ENCODE measurements around the gene VSIG4.

Gene VSIG4

GRCh38 chrX:66024092-66024467 is 15.8 kb downstream of the VSIG4 start:
- no peak for DNase-seq (ENCODE audit: low spot score)

GRCh38 chrX:66023385-66024091 is 16.3 kb downstream of the VSIG4 start:
- DNase-seq (ENCODE audit: low spot score) = no peak

DNA sequence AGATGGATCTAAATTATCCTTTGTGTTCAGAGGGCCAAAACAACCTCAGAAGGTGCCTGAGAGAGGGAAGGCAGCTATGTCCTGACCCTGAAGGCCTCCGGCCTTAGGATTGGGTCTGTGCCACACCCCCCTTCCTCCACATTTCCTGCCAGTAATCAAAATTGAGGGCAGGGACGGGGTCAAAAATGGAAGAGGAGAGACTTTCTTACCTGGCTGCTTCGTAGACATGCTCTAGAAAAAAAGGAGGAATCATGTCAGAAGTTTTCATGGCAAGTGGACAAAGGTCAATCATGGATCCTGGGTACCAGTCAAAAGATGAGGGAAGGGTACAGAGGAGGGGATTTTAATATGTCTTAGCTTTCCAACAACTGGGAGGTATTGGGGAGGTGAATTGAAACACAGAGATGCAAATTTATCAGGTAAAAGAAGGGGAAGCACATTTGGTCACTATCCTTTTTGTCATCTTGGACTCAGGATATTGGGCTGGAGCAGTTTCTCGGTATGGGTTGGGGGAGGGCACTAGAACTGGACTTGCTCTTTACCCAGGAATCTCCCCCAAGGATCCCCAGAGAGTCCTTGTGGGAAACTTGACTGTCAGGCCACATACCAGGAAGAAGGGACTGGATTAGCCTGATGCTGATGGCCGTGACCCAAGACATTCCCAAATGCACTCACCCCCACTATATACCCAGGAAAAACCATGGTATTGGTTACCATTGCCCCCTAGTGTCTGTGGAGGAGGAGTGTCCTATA is 17.1 kb downstream of the VSIG4 start:
- DNase-seq (ENCODE audit: low spot score) = no peak

DNA sequence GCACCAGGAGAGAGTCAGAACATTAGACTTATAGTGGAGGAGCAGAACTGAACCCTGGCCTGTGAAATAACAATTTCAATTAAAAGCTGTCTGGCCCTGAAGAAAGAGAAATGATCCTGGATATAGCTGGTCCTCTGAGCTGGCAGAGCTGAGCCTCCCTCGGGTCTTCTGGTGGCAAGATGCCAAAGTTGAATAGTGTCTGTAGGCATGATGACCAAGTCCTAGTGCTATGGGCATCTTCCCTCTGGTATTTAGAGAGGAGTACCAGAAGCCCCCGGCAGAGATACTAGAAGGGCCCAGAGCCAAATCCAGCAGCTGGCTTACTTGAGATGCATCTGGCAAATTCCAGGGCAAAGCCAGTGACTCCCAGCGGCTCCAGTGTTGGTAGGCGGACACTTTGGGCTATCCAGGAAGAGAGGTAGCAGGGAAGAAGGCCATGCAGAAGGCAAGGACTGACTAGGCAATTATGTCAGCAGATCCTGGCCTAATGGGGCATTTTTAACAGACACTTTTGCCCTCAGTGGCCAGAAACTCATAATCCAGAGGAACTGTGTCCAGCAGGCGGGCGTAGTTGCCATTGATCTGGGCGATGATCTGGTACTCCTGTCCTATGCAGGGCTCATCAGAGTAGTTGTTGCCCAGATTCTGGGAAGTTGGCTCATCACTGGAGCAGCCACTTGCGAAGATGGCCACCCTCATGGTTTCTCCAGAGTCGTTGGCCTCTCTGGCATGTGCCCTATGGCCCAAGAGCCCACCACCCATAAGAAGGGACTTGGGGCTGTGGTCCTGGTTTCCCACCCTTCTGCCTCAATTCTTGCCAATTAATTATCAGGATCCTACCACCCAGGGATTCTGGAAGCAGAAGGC is 17.9 kb downstream of the VSIG4 start:
- no peak for DNase-seq (ENCODE audit: low spot score)

DNA sequence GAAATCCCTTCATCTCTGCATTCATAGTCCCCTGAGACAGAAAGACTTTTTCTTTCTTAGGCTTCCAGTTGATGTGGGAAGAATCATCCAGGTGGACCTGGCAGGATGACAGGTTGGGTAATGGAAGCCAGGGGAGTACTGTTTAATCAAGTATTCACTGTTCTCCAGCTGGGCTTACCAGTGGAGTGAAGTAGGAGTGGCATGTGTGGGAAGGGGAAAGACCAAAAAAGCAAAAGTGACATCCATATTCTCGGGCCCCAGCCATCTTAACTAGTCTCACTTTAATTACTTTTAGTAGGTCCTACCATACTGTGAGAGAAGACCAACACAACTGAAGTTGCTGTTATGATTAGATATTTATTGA is 18.5 kb downstream of the VSIG4 start:
- no peak for DNase-seq (ENCODE audit: low spot score)

DNA sequence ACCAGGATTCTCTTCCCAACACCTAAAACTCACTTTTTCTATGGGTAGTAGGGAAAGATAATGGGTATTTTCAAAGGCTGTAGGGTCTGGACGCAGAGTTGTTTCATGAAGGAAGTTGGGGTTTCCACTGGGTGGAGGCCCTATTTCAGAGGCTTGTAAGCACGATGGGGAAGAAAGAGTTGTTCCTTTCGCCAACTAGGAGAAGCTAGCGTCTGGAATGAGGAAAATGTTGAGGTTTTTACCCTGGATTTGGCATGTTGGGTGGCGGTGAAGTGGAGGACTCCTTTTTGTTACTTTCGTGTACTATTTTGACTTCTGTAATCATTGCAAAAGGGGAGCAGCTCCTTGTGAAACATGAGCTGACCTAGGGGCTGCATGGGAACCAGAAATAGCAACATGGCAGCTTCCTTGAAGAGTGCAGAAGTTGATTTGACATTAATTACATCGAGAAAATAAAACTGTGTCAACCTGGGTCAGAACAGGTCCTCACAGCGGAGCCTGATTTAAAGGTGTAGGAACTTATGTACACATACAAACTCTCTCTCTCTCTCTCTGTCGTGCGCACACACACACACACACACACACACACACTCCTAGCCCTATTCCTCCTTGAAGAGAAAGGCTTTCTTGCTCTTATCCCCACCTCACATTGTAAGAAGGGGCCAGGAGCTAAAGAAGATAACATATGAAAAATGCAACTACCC is 19.1 kb downstream of the VSIG4 start:
- no peak for DNase-seq (ENCODE audit: low spot score)

- DNase-seq (ENCODE audit: low spot score) = no peak
These were observed 19.9 kb downstream of the VSIG4 start for GRCh38 chrX:66019974-66020373.

DNA sequence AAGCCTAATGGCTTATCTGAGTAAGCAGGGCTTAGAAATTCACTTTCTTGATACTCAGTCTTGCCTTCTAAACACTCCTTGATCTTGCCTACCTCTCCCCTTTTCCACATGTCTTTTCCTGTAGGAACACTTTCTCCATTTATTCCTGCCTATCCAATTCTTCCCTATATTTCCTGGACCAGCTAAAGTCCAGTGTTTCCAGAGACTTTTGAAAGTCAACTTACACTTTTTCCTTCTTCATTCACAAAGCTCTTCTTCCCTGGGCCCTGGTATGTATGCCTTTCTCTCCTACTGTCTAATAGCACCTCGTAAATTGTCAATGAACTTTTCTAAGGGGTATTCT is 20.6 kb downstream of the VSIG4 start:
- DNase-seq (ENCODE audit: low spot score) = no peak

GRCh38 chrX:66018585-66019309 is 21.1 kb downstream of the VSIG4 start:
- DNase-seq (ENCODE audit: low spot score) = no peak

- no peak for DNase-seq (ENCODE audit: low spot score)
These were observed 22.2 kb downstream of the VSIG4 start for GRCh38 chrX:66017659-66018170.

GRCh38 chrX:66016905-66017658 is 22.8 kb downstream of the VSIG4 start:
- DNase-seq (ENCODE audit: low spot score) = no peak

GRCh38 chrX:66015900-66016689 is 23.8 kb downstream of the VSIG4 start:
- no peak for DNase-seq (ENCODE audit: low spot score)

- DNase-seq (ENCODE audit: low spot score) = peak; percentile 64
These were observed 24.6 kb downstream of the VSIG4 start for GRCh38 chrX:66015152-66015831.

DNA sequence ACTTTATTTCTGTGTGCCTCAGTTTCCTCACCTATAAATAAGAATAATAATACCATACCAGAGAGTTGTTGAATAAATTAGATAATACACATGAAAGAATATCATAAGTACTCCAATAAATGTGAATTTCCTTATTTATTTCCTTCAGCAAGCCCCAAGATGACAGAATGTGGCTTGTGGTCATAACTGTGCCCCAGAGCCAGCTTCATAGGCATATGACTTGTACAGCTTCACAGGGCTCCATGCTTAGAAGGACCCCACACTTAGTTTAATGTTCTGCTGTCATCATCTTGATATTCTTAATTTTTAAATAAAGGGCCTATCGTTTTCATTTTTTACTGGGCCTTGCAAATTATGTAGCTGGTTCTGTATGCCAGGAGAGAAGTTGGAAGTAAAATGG is 25.3 kb downstream of the VSIG4 start:
- no peak for DNase-seq (ENCODE audit: low spot score)

DNA sequence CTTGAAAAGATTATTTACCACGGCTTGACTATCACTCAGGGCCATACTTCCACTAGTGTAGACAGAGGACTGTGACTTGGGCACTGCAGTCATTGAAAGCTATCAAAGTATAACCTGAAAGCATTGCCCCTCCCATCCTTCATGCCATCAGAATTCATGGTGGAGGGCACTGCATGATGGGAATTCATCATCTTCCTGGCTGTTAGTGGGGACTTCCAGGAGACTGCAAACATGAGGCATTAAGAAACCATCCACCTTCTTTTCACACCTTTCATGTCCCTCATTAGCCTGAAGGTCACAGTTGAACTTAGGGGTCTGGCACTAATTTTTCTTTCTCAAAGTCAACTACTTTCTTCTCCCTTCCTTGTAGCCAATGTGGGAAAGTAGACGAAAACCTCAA is 25.8 kb downstream of the VSIG4 start:
- no peak for DNase-seq (ENCODE audit: low spot score)

GRCh38 chrX:66013194-66013816 is 26.6 kb downstream of the VSIG4 start:
- peak; percentile 63 for DNase-seq (ENCODE audit: low spot score)

DNA sequence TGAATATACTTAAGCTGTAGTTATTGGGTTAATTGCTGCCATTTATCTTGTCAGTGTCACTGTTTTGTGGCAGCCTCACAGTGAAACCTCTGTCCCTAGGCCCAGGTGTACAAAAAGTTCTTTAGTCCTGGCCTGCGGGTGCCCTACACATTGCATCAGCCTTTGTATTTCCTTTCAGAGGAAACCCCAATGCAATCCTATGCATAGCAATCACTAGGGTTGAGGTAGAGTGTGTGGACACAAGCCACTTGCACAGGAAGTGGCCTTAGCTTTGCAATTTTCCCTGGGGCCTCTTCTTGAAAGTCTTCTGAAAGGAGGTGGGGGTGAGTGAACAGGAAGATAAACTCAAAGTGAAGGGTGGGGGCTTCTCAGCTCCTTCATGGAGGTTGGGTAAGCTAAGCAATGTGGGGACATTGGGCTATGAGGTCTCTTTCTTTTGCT is 27.8 kb downstream of the VSIG4 start:
- DNase-seq (ENCODE audit: low spot score) = no peak

DNA sequence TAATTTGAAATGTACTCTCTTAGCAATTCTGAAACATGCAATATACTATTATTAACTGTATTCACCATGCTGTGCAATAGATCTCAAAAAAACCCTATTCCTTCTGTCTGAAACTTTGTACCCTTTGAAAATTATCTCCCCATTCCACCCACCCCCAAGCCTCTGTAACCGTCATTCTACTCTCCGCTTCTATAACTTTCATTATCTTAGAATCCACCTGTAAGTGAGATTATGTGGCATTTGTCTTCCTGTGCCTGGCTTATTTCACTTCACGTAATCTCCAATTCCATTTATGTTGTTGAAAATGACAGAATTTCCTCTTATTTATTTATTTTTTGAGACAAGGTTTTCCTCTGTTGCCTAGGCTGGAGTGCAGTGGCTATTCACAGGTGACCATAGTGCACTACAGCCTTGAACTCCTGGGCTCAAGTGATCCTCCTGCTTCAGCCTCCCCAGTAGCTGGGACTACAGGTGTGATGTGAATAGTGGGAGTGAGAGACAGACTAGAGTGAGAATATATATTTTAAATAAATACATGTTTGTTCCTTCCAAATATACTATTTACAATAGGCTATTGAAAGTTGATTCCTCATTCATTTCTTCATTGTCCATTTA is 30.5 kb downstream of the VSIG4 start:
- DNase-seq (ENCODE audit: low spot score) = no peak

All from pons (tissue), 1 donor.